D721Med (cell line): Measurements from ENCODE around the gene GTF2I.

Experiments
- DNase-seq: peaks from one replicate; pipeline ENCODE4 v3.0.0; 2011; ENCODE audit warnings: low spot score; ENCODE audit not compliant: insufficient read length
- FAIRE-seq: peaks from 2 replicates; lab custom pipeline; 2011; peaks lifted over from hg19 to GRCh38; lab: Jason Lieb, UNC
- TF ChIP-seq, protein P1 (sequence below): IDR thresholded peaks from 2 replicates; pipeline ENCODE4 v1.5.1; 2012; ENCODE audit warnings: mild to moderate bottlenecking, control low read depth; ENCODE audit not compliant: insufficient read depth; ENCODE audit errors: missing control alignments

The GTF2I gene

DNA sequence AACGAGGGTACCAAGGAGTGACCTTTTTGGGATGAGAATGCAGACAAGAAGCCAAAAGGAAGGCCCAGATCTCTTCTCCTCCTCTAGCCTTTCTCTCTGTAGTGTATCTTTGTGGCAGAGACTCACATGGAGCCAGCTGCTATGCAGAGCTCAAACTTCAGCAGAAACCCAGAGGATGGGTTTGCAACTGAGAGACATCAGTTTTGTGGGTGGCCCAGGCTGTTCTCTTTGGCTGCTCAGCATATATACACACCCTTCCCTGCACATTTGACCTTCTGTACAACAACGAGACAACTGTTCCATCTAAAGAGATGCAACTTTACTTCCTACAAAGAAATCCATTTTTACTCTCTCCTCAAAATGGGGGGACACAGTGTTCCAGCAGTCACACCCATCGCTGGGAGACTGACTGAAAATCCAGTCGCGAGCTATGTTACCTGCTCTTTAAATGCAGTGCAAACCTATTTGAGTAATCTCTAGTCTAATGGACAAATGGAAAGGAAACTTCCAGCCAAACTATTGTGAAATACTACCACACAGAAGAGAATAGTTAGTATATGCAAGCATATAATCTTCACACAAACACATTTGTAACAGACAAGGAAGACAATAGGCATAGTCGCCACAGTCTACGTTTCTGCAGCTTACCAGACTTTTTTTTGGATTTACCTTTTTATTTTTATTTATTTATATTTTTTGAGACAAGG lies 51.2 kb downstream of the GTF2I start:
- DNase-seq: no peak
- TF ChIP-seq, protein P1, sequence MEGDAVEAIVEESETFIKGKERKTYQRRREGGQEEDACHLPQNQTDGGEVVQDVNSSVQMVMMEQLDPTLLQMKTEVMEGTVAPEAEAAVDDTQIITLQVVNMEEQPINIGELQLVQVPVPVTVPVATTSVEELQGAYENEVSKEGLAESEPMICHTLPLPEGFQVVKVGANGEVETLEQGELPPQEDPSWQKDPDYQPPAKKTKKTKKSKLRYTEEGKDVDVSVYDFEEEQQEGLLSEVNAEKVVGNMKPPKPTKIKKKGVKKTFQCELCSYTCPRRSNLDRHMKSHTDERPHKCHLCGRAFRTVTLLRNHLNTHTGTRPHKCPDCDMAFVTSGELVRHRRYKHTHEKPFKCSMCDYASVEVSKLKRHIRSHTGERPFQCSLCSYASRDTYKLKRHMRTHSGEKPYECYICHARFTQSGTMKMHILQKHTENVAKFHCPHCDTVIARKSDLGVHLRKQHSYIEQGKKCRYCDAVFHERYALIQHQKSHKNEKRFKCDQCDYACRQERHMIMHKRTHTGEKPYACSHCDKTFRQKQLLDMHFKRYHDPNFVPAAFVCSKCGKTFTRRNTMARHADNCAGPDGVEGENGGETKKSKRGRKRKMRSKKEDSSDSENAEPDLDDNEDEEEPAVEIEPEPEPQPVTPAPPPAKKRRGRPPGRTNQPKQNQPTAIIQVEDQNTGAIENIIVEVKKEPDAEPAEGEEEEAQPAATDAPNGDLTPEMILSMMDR: no peak
- no peak for FAIRE-seq

DNA sequence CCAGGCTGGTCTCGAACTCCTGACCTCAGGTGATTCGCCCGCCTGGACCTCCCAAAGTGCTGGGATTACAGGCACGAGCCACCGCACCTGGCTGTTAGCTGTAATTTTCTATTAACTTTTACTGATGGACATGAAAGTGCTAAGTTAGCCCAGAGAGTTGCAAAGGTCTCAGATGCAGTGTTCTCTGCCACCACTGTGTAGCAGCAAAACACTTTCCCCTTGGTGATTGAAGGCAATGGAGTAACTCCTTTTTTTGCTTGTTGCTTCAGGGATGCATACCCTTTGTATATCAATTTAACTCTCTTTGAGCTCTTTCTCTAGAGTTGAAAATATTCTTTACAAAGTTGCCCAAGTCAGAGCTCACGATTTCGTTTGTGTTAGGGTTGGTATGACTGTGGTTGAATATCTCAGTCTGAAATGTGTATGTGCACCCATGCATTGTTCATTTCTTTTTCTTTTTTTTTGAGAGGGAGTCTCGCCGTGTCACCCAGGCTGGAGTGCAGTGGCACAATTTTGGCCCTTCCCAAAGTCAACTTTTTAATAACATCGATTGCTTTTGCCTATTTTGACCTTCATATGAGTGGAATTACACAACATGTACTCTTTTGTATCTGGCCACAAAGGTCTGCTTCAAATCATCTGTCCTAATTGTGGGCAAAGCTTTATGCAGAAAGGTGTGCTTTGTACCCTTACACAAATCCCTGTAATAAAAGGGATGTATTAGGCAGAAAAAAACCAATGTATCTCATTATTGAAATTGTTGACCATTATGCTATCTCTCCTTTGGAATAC lies 52.6 kb downstream of the GTF2I start:
- no peak for DNase-seq
- no peak for FAIRE-seq
- TF ChIP-seq, protein P1: no peak

DNA sequence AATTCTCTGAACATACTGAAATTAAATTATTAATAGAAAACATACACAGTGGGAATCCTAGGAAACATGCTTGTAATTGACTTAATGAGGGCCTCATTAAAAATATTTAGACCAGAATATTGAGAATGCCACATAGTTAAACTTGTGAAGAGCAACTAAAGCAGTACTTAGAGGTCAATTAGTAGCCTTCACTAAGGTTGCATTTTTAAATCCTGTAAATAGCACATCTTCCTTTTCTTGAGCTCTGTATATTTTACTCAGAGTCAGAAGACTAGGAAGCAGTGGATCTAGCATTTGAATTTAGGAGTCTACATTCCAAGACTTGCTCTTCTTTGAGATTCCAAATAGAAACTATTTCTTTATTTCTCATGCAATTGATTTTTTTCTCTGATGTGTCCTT lies 56.0 kb downstream of the GTF2I start:
- FAIRE-seq: no peak
- DNase-seq: no peak
- TF ChIP-seq, protein P1: no peak

DNA sequence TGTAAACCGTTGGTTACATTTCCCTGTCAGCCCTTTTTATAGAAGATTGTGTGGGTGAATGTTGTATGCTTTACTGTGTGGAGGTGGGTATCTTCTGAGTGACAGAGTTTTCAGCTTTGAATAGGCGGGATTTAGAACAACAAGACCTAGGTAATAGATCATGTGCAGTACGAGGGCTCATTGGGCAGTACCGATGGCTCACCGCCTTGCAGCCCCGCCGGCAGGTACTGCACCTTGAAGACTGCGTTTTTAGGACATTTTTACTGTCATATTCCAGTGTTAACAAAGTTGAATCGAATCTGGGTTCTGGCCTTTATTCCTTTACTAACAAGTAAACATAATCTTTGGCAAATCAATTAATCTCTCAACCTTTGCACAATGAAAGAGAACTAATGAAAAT lies 60.4 kb downstream of the GTF2I start:
- FAIRE-seq: no peak
- no peak for DNase-seq
- TF ChIP-seq, protein P1: no peak

DNA sequence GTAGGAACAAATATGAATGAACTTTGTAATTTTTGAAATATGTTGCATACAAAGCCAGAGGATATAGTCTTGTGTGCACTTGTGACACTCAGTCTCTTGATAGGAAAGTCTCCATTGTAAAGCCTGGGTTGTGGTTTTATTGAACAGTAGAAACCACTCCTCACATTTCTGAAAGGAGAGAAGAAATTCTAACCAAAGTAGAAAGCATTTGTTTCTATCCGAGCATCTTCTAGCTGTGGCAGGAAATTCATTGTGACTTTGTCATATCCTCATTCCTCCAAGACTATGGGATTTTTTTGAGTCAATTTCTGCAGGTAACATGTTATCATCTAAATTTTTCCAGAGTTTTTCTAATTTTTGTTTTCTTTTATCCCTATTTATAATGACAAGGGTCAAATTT lies 60.8 kb downstream of the GTF2I start:
- no peak for FAIRE-seq
- no peak for DNase-seq
- TF ChIP-seq, protein P1: no peak

DNA sequence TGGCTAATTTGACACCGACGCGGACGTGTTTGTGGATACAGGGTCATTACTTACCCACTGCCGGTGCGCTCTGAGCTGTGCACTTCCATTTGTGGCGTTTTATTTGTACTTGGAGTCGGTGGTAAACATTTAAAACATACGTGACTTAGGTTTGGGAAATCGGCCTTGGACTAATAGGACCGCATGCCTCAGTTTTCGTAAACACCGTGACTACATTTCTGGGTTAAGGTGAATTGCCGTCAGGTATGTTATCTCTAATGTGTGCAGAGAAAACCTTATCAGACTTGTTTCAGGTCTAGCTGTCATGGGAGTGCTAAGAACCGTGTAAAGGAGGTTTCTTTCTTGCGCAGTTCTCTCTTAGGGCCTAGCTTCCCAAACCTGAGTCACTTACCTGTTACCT lies 64.6 kb downstream of the GTF2I start:
- TF ChIP-seq, protein P1: no peak
- FAIRE-seq (no peak), DNase-seq (no peak)

DNA sequence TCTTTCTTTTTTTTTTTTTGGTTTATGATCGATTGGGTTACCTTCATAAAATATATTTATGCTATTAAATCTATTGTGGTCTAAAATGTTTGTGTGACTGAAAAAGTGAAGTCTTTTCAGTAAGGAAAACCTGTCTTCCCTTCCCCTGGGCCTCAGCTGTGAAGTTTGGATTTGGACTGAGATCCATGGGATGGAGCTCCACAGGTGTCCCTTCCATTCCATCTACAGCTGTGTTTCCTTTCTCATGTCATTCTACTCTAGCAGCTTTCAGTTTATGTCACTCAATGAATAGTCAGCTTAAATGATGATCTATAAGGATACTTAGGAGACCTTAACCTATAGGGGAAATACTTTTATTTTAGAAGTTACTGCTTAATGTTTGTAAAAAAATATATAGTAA lies 68.3 kb downstream of the GTF2I start:
- FAIRE-seq (no peak), DNase-seq (no peak)
- TF ChIP-seq, protein P1: no peak
